Endothelial cell of umbilical vein (primary cell): ENCODE results near the gene UCP1.

ENCODE experiments used
- EZH2 ChIP-seq: IDR thresholded peaks from 2 replicates; pipeline ENCODE4 v1.6.1; 2012; ENCODE audit warnings: borderline replicate concordance, low read depth, mild to moderate bottlenecking, moderate library complexity, low read length, inconsistent platforms; ENCODE audit not compliant: severe bottlenecking
- JUN ChIP-seq: IDR thresholded peaks from 2 replicates; pipeline ENCODE4 v1.6.1; 2011; ENCODE audit warnings: borderline replicate concordance, low read depth; ENCODE audit not compliant: insufficient read length, insufficient read depth
- MAX ChIP-seq: IDR thresholded peaks from 2 replicates; pipeline ENCODE4 v1.6.1; 2011; ENCODE audit not compliant: insufficient read depth, insufficient read length
- POLR2A ChIP-seq: IDR thresholded peaks from 2 replicates; pipeline ENCODE4 v1.6.1; 2012; ENCODE audit warnings: low read depth, mild to moderate bottlenecking, control low read depth, low read length
- TF ChIP-seq, protein P1 (sequence below), 2 donors: IDR thresholded peaks; 1 replicate in 1 of 2; 2 replicates in 1 of 2; pipeline ENCODE4 v1.5.1; 2011; ENCODE audit warnings: low read length in 2 of 2, mild to moderate bottlenecking in 2 of 2, moderate library complexity in 2 of 2, control low read depth in 1 of 2, inconsistent platforms in 1 of 2, low read depth in 1 of 2; ENCODE audit not compliant: insufficient read depth in 1 of 2; ENCODE audit errors: extremely low read depth in 1 of 2

DNA sequence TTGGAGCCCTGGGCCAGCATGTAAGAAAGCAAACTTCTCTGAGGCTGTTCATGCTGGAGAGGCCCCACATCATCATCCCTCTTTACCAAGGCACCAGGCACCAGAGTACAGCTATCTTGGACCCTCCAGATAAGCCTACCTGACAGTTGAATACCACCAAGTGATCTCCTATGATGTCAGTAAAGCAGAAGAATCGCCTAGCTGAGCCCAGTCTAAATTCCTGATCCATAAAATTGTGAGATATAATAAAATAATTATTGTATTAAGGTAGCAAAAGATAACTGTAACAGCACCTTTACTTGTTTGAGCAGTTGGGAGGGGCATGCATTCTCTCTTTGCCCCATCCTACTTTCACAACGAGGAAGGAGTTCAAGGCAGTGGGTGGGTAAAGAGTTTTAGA is 2.9 kb upstream of the UCP1 start:
- TF ChIP-seq, protein P1, sequence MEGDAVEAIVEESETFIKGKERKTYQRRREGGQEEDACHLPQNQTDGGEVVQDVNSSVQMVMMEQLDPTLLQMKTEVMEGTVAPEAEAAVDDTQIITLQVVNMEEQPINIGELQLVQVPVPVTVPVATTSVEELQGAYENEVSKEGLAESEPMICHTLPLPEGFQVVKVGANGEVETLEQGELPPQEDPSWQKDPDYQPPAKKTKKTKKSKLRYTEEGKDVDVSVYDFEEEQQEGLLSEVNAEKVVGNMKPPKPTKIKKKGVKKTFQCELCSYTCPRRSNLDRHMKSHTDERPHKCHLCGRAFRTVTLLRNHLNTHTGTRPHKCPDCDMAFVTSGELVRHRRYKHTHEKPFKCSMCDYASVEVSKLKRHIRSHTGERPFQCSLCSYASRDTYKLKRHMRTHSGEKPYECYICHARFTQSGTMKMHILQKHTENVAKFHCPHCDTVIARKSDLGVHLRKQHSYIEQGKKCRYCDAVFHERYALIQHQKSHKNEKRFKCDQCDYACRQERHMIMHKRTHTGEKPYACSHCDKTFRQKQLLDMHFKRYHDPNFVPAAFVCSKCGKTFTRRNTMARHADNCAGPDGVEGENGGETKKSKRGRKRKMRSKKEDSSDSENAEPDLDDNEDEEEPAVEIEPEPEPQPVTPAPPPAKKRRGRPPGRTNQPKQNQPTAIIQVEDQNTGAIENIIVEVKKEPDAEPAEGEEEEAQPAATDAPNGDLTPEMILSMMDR (IDR thresholded peaks at IDR 0.05; ENCODE audit: extremely low read depth in 1 of 2, insufficient read depth in 1 of 2, low read depth in 1 of 2, low read length in 2 of 2), result no peak
- TF ChIP-seq POLR2A (no peak), EZH2 (no peak), MAX (no peak), JUN (no peak)
